ENCODE results near the gene DPYD.

DNA sequence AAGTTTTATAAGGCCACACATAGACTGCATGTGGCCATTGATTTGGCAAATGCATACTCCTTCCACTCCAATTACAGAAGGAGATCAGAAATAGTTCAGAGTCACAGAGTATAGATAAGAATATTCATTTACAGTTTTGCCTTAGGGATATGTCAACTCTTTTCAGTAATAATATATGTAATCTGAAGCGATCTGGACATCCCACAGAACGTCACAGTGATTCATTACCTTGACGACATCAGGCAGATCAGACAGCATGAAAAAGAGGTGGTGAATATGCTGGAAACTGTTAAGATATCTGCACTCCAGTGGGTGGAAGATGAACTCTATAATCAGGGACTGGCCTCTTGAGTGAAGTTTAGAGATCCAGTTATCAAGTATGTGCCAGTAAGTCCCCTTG, 240.4 kb downstream of the DPYD start:
- TF ChIP-seq FOXM1 (IDR thresholded peaks at IDR 0.05; ENCODE audit: borderline replicate concordance) (no peak), CTBP1 (IDR thresholded peaks at IDR 0.05; ENCODE audit: borderline replicate concordance) (no peak), L3MBTL2 (conservative IDR thresholded peaks at IDR 0.05) (no peak)

Measured in HEK293T (cell line).